SK-MEL-5 (cell line): ENCODE measurements around the gene ME2. TPM values are rescaled to one million over a fixed set of nuclear protein-coding genes. Genes with fewer than 3 reads are reported as not detected.
"Not testable (repeated sequence)": the region's sequence is repeated elsewhere in the genome, so short reads cannot be mapped to it uniquely, and the experiment has no call there.

Experiments
- DNase-seq: peaks from one replicate; pipeline ENCODE4 v3.0.0-alpha.2; 2016; ENCODE audit warnings: low read depth, low spot score
- in situ Hi-C: cut with HindIII; loops from 2 replicates; pipeline ENCODE4 v1.10.0; 2016; ENCODE audit warnings: low sequenced_read_pairs, high pct_unique_total_duplicates, low pct_unique_long_range_greater_than_20kb
- total RNA-seq: library from RNA; depleted of rRNA; stranded (reverse); fragments of >200 nt; shearing (Covaris generic); gene quantifications from 2 replicates; pipeline ENCODE4 v1.2.3, GENCODE V29; 2014

Gene ME2
- total RNA-seq, 1 experiment from 2014 or later: 87.8 TPM

DNA sequence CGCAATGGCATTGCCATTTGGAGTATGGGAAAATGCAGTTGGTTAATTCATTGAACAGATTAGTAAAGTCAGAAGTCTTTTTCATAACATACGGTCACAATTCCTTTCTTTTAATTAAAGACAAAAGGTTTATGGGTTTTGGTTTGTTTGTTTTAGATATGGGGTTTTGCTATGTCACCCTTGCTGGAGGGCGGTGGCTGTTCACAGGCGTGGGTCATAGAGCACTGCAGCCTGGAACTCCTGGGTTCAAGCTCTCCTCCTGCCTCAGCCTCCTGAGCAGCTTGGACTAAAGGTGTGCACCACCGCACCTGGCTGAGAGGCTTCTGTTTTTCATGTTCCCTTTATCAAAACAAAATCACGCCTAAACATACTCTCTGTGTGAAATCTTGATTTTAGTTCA lies 70.3 kb downstream of the ME2 start:
- in situ Hi-C loops: no loop called here
- DNase-seq: no peak

DNA sequence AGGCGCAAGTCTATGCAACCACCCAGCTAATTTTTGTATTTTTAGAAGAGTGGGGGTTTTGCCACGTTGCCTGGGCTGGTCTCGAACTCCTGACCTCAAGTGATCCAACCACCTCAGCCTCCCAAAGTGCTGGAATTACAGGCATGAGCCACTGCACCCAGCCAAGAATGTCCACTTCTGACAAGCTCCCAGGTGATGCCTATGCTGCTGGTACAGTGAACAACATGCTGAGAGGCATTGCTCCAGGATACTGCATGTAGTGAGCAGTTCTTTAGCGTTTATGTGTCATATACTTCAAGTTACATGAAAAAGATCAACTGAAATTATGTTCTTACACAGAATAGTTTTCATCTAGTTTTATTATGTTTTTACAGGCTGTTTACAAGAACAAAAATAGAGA lies 71.7 kb downstream of the ME2 start:
- no peak for DNase-seq
- in situ Hi-C loops: no loop called here

DNA sequence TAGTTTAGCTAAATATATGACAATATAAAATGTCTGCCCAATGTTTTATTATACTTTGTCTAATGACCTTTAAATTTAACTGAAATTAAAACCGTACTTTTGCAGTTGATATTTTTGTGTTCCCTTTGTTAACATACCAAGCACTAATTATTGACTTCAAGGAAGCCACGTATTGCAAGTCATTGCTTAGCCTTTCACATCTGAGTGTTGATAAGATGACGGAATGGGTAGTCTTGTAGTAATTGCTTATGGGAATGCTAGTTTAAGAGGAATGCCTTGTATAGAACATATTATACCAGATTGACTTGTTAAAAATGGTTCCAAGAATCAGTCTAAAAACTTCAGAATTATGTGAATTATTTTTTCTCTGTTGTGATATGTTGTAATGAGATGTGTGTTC lies 74.9 kb downstream of the ME2 start:
- in situ Hi-C loops: no loop called here
- no peak for DNase-seq

DNA sequence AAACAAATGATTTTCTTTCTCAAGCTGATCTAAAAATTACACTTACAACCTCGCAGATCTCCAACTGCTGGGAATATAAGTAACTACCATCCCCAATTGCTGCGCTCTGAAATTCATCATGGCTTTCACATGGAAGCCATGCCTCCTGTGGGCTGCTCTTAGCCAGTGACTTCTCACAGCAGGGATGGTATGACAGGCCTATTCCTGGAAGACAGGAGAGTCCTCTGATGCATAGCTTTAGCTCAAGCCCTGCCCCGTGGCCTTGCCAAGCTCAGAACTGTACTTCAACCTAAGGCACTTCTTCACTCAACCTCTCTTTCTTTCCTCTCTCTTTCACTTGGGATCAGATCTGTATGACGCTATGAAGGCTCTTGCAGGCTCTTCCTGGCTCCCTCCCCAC lies 76.3 kb downstream of the ME2 start:
- in situ Hi-C loops: no loop called here

DNA sequence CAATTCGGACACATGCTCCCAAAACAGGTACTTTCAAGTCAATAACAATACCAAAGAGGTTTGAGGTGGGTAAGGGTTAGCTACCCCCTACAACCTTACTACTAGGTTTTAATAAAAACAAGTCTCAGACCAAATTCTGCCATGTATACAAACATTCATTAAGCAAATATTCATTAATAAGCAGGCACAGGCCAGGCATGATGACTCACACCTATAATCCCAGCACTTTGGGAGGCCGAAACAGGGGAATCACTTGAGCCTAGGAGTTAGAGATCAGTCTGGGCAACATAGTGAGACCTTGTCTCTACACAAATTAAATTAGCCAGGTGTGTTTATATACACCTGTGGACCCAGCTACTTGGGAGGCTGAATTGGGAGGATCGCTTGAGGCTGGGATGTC lies 77.2 kb downstream of the ME2 start:
- in situ Hi-C loops: no loop called here
- no peak for DNase-seq

More for the DNA sequence above, 76.3 kb downstream of the ME2 start:
- no peak for DNase-seq

DNA sequence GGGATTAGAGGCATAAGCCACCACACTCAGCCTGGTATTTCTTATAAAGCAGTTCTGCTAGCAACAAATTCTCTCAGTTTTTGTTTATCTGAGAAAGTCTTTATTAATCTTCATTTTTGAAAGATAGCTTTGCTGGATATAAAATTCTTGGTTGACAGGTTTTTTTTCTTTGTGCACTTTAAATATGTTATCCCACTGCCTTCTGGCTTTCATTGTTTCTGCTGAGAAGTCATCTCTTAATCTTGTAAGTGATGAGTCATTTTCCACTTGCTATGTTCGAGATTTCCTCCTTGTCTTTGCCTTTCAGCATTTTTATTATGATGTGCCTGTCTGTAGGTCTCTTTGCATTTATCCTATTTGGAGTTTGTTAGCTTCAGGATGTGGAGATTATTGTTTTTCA lies 83.1 kb downstream of the ME2 start:
- in situ Hi-C loops: no loop called here
- DNase-seq: no peak

DNA sequence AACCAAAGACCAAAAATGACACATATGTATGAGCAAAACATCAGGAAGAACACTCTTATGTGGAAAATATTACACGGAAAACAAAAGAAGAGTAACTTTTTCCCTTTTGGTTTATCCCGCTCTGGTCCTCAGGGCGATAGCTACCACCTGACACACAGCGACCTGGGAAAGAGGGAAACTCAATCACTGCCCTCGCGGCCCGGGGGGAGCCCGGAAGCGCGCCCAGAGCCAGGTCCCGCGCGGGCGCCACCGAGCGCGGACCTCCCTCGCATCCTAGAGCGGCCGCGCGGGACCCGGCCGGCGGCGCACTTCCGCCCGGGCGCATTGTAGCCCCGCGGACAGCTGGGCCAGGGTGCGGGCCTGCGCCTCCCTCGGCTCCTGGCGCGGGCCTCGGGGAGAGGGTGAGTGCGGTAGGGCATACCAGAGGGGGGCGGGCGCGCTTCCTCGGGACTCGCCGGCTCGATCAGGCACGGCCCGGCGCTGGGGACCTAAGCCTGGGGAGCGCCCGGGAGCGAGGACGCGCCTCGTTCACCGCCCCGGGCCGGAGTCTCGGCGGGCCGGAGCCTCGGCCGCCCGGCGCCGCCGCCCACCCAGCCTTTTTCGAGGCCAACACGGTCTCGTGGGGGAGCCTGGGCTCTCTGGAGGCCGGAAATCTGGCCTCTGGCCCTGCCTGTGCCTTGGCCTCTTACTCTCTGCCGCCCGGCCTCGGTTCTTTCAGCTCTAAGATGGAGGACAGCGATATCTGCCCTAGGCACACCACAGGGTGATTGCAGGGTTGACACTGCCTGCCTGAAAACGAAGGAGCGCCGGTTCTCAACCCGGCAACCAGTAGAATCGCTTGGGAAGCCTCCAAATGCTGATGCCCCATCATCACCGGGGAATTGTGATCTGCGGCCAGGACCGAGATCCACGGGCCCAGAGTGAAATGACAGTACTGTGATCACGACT lies 89.1 kb downstream of the ME2 start, which contains the start of gene ELAC1:
Gene ELAC1 (plus strand): TSS at position 327 of the 948 bp plus-strand sequence. CDS start 6,365 bp downstream, outside the sequence.
- peak; percentile 68 for DNase-seq
- in situ Hi-C loops: no loop called here

DNA sequence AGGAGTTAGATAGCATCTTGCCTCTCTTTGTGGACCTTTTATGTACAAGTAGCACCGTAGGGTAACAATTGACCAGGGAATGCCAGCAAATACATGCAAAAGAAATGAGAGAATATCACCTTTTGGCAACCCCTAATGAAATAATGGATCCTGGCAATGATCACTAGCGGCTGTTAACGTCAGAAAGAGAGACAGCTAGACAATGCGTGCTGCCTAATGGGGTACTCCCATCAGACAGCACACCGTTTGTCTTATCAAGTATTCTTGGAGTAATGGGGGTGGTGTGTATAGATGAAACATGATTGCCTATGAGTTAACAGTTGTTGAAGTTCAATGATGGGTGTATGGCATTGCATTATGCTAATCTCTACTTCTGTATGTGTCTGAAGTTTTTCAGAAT lies 90.5 kb downstream of the ME2 start:
- no peak for DNase-seq
- in situ Hi-C loops: no loop called here

DNA sequence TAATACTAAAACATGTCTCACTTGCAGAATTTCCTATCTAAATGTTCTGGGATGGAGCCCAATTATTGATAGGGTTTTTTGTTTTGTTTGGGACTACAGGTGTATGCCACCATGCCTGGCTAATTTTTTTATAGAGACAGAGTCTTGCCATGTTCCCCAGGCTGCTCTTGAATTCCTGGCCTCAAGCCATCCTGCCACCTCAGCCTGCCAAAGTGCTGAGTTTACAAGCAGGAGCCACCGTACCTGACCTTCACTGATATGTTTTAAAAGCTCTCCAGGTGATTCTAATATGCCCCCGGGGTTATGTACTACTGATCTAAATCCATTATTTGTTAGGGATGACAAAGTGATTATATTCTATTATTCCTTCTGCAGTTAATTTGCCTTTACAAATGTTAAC lies 91.1 kb downstream of the ME2 start:
- in situ Hi-C loops: no loop called here
- DNase-seq: no peak

DNA sequence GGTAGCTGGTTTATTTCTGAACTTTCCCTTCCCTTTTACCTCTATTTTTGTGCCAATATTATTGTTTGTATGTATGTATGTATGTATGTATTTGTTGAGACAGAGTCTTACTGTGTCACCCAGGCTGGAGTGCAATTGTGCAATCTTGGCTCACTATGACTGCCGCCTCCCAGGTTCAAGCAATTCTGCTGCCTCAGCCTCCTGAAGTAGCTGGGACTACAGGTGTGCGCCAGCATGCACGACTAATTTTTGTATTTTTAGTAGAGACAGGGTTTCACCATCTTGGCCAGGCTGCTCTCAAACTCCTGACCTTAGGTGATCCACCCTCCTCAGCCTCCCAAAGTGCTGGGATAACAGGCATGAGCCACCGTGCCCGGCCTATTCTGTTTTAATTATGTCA lies 93.5 kb downstream of the ME2 start:
- in situ Hi-C loops: not testable (repeated sequence)

DNA sequence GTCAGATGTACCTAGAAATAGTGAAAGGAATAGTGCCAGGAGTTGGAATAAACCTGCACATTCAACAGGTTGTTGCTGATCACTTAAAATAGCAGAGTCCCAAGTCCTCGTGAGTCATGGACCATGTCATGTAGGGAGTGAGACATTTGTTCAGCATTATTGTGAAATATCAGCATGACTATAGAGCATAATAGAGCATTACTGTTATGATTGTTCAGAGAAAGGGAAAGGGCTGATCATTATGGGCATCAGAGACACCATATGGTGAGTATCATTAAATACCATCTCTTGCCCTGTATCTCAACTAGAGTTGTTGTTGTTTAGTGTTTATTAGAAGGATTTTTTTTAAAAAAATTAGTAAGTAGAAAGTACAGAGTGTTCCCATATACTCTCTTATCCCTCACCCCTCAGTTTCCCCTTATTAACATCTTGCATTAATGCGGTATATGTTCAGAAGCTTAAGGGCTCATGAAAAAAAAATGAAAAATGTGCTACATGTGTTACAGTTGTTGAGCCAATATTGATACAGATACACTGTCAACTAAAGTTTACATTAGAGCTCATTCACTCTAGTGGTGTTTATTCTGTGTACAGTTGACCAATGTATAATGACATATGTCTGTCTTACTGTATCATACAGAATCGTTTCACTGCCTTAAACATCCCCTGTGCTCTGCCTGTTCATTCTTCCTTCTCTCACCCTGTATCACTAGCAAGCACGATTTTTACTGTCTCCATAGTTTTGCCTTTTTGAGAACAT lies 94.6 kb downstream of the ME2 start:
- in situ Hi-C loops: no loop called here
- peak; percentile 24 for DNase-seq

More for the DNA sequence above, 93.5 kb downstream of the ME2 start:
- DNase-seq: not testable (repeated sequence)

DNA sequence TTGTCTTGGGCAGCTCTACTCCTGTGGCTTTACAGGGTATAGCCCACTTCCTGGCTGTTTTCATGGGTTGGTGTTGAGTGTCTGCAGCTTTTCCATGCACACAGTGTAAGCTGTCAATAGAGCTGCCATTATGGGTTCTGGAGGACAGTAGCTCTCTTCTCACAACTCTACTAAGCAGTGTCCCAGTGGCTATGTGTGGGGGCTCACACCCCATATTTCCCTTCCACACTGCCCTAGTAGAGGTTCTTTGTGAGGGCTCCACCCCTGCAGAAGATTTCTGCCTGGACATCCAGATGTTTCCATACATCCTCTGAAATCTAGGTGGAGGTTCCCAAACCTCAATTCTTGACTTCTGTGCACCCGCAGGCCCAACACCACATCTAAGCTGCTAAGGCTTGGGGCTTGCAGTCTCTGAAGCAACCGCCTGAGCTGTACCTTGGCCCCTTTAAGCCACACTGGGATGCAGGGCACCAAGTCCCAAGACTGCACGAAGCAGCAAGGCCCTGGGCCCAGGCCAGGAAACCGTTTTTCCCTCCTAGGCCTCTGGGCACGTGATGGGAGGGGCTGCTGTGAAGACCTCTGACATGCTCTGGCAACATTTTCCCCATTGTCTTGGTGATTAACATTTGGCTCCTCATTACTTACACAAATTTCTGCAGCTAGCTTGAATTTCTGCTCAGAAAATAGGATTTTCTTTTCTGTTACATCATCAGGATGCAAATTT lies 98.3 kb downstream of the ME2 start:
- DNase-seq: no peak

DNA sequence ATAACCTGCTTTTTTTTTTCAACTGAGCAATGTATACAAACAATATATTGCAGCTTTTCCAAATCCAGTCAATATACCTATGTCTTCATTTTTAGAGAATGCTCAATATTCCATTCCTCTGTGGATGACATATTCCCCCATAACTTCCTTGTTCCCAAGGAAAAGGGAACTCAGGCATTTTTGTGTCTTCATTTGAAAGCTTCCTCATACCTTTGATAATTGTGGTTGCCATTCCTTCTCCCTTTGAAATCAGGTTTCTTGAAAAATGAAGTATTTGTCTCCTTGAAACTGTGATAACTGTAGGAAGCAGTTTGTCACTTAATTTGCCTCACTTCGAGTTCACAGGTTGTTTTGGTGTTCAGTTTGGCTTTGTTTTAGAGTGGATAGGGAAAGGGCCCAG lies 102.5 kb downstream of the ME2 start:
- in situ Hi-C loops: no loop called here
- no peak for DNase-seq

More for the DNA sequence above, 98.3 kb downstream of the ME2 start:
- in situ Hi-C loops: no loop called here

DNA sequence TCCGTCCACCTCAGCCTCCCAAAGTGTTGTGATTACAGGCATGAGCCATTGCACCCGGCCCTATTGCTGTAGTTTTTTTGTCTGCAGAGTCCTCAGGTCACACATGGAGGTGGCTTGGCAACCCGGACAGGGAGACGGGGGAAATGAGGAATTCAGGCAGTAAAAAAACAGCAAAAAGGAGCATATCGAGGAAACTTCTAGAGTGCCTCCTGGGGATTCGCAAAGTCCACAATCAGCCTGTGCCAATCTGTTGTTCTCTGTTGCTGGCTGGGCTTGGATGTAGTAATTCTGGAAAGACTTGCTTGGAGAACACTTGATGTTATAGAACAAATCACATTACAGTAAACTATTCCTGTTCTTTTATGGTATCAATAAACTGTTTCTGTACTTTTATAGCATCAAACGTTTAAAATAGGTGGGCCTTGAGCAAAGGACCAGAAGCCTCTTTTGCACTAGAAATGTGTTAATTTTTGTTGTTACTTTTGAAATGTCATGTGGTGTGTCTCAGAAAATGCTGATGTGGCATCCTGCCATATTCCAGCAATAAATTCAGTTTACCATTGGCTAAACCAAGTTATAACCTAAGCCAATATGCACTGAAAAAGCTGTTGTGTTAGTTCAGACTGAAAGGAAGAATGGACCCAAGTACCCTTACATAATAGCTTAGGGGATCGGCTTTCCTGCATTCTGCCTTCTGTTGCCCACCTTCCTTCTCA lies 103.3 kb downstream of the ME2 start:
- DNase-seq: no peak
- in situ Hi-C loops: no loop called here

DNA sequence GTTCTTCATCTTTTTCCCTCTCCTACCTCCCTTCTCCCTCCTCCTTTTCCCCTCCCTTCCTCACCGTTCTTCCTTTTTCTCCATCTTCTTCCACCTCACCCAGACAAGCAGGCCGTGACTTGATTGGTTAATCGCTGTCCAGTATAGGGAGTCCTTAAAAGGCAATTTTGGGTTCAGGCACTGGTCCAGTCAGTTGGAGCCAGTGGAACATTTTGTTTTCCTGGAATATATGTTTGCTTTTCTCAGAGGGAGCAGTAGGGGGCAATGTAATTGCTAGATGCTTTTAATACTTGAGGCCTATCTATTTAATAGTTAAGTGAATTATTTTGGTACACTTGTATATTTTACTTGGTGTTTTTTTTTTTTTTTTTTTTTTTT lies 103.9 kb downstream of the ME2 start:
- in situ Hi-C loops: no loop called here
- peak; percentile 29 for DNase-seq

DNA sequence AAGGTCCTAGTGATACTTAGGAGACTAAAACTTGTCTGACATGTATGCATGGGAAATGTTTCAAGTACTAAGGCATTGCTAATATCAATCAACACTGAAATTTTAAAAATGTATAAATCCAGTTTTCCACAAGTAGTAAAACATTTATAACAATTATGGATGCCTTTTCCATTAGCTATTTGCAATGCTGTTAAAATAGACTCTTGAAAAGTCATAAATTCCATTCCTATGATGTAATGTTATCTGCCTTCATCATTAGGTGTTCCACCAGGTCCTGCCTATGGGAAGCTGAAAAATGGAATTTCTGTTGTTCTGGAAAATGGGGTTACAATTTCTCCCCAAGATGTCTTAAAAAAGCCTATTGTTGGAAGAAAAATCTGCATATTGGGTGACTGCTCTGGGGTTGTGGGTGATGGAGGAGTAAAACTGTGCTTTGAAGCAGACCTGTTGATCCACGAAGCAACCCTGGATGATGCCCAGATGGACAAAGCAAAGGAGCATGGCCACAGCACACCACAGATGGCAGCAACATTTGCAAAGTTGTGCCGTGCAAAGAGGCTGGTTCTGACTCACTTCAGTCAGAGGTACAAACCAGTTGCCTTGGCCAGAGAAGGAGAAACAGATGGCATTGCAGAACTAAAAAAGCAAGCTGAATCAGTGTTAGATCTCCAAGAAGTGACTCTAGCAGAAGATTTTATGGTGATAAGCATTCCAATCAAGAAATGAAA lies 107.6 kb downstream of the ME2 start:
- in situ Hi-C loops: no loop called here
- DNase-seq: no peak

DNA sequence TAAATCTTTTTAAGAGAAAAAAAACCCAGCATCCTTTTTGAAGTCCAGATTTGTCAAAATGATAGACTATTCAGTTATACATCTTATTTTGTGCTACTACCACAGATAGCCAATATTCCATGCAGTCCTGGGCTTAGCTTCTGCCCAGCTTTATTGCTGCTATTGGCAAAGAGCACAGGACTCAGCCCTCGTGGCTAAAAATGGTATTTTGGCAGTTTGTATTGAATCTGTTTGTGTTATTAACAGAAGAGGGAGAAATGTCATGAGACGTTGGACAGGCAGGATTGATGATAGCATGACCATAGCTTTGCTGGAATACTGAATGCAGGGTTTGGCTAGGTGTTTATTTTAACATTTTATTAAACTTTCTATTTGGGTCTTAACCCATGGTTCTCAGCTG lies 108.3 kb downstream of the ME2 start:
- DNase-seq: peak; percentile 5

More for the DNA sequence above, 108.3 kb downstream of the ME2 start:
- in situ Hi-C loops: no loop called here
